Panc1 (cell line): ENCODE measurements around the gene DBX1. TPM values are rescaled to one million over a fixed set of nuclear protein-coding genes. Genes with fewer than 3 reads are reported as not detected.

Experiments
- ATAC-seq: fragments of 200-7000 bp; cut with Tn5 transposase; 2 replicates; pipeline ENCODE4 v1.9.1; 2020; ENCODE audit warnings: mild to moderate bottlenecking, moderate library complexity
- BruUV-seq: library from RNA; stranded (reverse); fragments of 400-500 nt; replicated peaks from 2 replicates; lab custom pipeline; 2021; lab: Mats Ljungman, UMichigan
- CTCF ChIA-PET: fragments of 300-600 bp; sonication (Branson Sonifier 250); formaldehyde crosslinking; loops from one replicate; lab custom pipeline; 2022; ENCODE audit warnings: antibody characterized with exemption; lab: Charles Lee
- POLR2A ChIA-PET: fragments of 300-600 bp; sonication (Branson Sonifier 250); formaldehyde crosslinking; loops from one replicate; lab custom pipeline; 2022; ENCODE audit warnings: antibody characterized with exemption; lab: Charles Lee
- DNase-seq: peaks from one replicate; pipeline ENCODE4 v3.0.0-alpha.2; 2010; ENCODE audit warnings: low read depth, low spot score
- H3K27ac ChIP-seq: 2 replicates; pipeline ENCODE4 v1.5.1; 2011; ENCODE audit warnings: mild to moderate bottlenecking, low read length, inconsistent platforms
- H3K27me3 ChIP-seq: fragments of 200-500 bp; sonication (Bioruptor generic); 2 replicates; pipeline ENCODE4 v1.6.0; 2014; ENCODE audit warnings: low read length, inconsistent platforms; ENCODE audit not compliant: control insufficient read depth, insufficient read depth
- H3K36me3 ChIP-seq: fragments of 200-500 bp; sonication (Bioruptor generic); 2 replicates; pipeline ENCODE4 v1.5.1; 2014; ENCODE audit warnings: inconsistent platforms, mild to moderate bottlenecking, low read length, moderate library complexity; ENCODE audit not compliant: control insufficient read depth, insufficient read depth
- H3K4me1 ChIP-seq: 2 replicates; pipeline ENCODE4 v1.5.1; 2011; ENCODE audit warnings: inconsistent platforms, mild to moderate bottlenecking, low read length, moderate library complexity; ENCODE audit not compliant: control insufficient read depth, insufficient read depth
- H3K4me3 ChIP-seq, 2 experiments: 2 replicates each; pipeline ENCODE4 v1.5.1; 2011 to 2012; ENCODE audit warnings: low read depth in 2 of 2, low read length in 2 of 2, mild to moderate bottlenecking in 2 of 2, inconsistent platforms in 1 of 2, moderate library complexity in 1 of 2
- H3K9me3 ChIP-seq: fragments of 200-500 bp; sonication (Bioruptor generic); 2 replicates; pipeline ENCODE4 v1.5.1; 2014; ENCODE audit warnings: low read depth, mild to moderate bottlenecking, inconsistent platforms, low read length, moderate library complexity; ENCODE audit not compliant: control insufficient read depth, insufficient read depth
- SIN3A ChIP-seq: IDR thresholded peaks from 2 replicates; pipeline ENCODE4 v1.6.1; 2012; ENCODE audit warnings: low read depth, mild to moderate bottlenecking, low read length, moderate library complexity, borderline replicate concordance; ENCODE audit not compliant: insufficient read depth
- TCF7L2 ChIP-seq: IDR thresholded peaks from 2 replicates; pipeline ENCODE4 v1.6.1; 2011; ENCODE audit warnings: mild to moderate bottlenecking, low read depth, low read length, inconsistent platforms
- in situ Hi-C: cut with HindIII; loops from 2 replicates; pipeline ENCODE4 v1.10.0; 2016; ENCODE audit warnings: low sequenced_read_pairs, low pct_unique_long_range_greater_than_20kb
- intact Hi-C: fragments of 100-400 bp; cut with micrococcal nuclease; formaldehyde crosslinking; loops from one replicate; pipeline ENCODE4 v1.10.0; 2022; ENCODE audit not compliant: unreplicated experiment
- total RNA-seq: library from RNA; stranded (reverse); gene quantifications from one replicate; pipeline ENCODE4 v1.2.1, GENCODE V29; 2021; ENCODE audit not compliant: unreplicated experiment
- TF ChIP-seq, protein P1 (sequence below), 2 experiments: IDR thresholded peaks; 2 replicates each; pipeline ENCODE4 v1.6.1; 2011 to 2012; ENCODE audit warnings: low read depth in 2 of 2, control low read depth in 1 of 2, low read length in 1 of 2, mild to moderate bottlenecking in 1 of 2, moderate library complexity in 1 of 2; ENCODE audit not compliant: insufficient read depth in 1 of 2

The DBX1 gene
- total RNA-seq, 1 experiment from 2014 or later = not detected

DNA sequence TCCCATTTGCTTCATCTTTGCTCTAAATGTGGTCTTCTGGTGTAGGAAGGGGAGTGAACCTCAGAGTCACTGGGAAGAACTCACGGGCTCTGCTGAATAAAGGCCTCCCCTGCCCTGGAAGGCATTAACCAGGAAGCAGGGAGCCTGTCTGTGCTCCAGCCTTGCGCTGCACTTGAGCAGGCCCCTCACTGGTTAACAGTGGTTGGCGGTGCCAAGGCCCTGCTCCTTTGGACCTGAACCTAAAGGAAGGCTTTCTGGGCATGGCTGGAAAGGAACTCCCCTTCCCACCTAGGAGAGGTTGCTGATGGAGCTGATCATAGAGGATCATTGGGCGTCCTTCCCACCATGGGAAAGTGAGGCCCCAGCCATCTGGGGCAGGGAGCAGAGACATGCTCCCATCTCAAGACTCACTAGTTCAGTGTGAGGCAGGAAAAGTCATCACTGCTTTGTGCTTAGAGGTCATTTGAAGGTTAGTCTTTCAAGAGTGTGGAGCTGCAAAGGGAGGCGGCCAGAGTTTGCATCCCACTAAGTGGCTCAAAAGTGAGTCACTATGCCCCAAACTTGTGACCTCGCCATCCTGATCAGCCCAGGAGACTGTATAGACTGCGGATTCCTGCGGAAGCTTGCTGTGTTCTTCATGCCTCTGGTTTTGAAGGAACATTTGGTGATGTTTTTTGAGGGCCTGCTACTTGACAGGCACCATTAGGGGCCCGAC is 50.4 kb downstream of the DBX1 start:
- no peaks in the 10 kb centered on the region for H3K36me3 ChIP-seq
- H3K4me1 ChIP-seq = peaks cover 18% of the 10 kb centered on the region
- in situ Hi-C loops (no loop called here), intact Hi-C loops (loop anchor here (2.0 kb wide), 1 partner anchor 159 kb away; no protein-coding TSS in a partner anchor)
- CTCF ChIA-PET = no interaction called here
- TF ChIP-seq, protein P1, sequence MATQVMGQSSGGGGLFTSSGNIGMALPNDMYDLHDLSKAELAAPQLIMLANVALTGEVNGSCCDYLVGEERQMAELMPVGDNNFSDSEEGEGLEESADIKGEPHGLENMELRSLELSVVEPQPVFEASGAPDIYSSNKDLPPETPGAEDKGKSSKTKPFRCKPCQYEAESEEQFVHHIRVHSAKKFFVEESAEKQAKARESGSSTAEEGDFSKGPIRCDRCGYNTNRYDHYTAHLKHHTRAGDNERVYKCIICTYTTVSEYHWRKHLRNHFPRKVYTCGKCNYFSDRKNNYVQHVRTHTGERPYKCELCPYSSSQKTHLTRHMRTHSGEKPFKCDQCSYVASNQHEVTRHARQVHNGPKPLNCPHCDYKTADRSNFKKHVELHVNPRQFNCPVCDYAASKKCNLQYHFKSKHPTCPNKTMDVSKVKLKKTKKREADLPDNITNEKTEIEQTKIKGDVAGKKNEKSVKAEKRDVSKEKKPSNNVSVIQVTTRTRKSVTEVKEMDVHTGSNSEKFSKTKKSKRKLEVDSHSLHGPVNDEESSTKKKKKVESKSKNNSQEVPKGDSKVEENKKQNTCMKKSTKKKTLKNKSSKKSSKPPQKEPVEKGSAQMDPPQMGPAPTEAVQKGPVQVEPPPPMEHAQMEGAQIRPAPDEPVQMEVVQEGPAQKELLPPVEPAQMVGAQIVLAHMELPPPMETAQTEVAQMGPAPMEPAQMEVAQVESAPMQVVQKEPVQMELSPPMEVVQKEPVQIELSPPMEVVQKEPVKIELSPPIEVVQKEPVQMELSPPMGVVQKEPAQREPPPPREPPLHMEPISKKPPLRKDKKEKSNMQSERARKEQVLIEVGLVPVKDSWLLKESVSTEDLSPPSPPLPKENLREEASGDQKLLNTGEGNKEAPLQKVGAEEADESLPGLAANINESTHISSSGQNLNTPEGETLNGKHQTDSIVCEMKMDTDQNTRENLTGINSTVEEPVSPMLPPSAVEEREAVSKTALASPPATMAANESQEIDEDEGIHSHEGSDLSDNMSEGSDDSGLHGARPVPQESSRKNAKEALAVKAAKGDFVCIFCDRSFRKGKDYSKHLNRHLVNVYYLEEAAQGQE (IDR thresholded peaks at IDR 0.05; ENCODE audit: insufficient read depth in 1 of 2, low read depth in 2 of 2, low read length in 1 of 2) = no peak
- TF ChIP-seq SIN3A = no peak
- no peak for TF ChIP-seq TCF7L2
- DNase-seq = no peak
- no peak overlapping the region for H3K27ac ChIP-seq
- no TSS peak for BruUV-seq
- ATAC-seq = no peak
- H3K27me3 ChIP-seq = no peaks in the 10 kb centered on the region
- POLR2A ChIA-PET = no interaction called here
- no peak overlapping the region for H3K4me3 ChIP-seq
- H3K9me3 ChIP-seq = no peaks in the 10 kb centered on the region

Other genes with a start within 250 kb of the DBX1 start
- 68.9 TPM for gene HTATIP2, start 203.2 kb upstream of the DBX1 start, total RNA-seq
- gene PRMT3, start 227.2 kb upstream of the DBX1 start, total RNA-seq = 31.2 TPM